Liver (tissue), 9 donors: ENCODE data around the gene POU2F3. TPM values are rescaled to one million over a fixed set of nuclear protein-coding genes. Genes with fewer than 3 reads are reported as not detected.

ENCODE experiments used
- DNase-seq: peaks from one replicate; pipeline ENCODE4 v3.0.0-alpha.2; 2017; ENCODE audit warnings: low spot score
- H3K27ac ChIP-seq, 2 donors: one replicate each; pipeline ENCODE4 v1.7.0; 2013; ENCODE audit warnings: inconsistent platforms in 2 of 2, low read length in 2 of 2, control low read depth in 1 of 2, low read depth in 1 of 2, mild to moderate bottlenecking in 1 of 2
- H3K27me3 ChIP-seq, 4 donors: one replicate each; pipeline versions ENCODE4 v1.6.1 to v1.7.0; 2013; ENCODE audit warnings: low read length in 3 of 4, inconsistent platforms in 1 of 4, mild to moderate bottlenecking in 1 of 4, moderate library complexity in 1 of 4; ENCODE audit not compliant: control insufficient read depth in 4 of 4, insufficient read depth in 4 of 4
- H3K36me3 ChIP-seq, 4 donors: one replicate each; pipeline versions ENCODE4 v1.6.1 to v1.7.0; 2013; ENCODE audit warnings: low read length in 3 of 4, mild to moderate bottlenecking in 3 of 4, low read depth in 1 of 4, moderate library complexity in 1 of 4; ENCODE audit not compliant: control insufficient read depth in 4 of 4, insufficient read depth in 3 of 4
- H3K4me1 ChIP-seq, 4 donors: one replicate each; pipeline versions ENCODE4 v1.6.1 to v1.7.0; 2013; ENCODE audit warnings: low read length in 3 of 4, mild to moderate bottlenecking in 3 of 4, moderate library complexity in 1 of 4; ENCODE audit not compliant: control insufficient read depth in 4 of 4, insufficient read depth in 4 of 4
- H3K4me3 ChIP-seq, 3 donors: one replicate each; pipeline versions ENCODE4 v1.6.1 to v1.7.0; 2013; ENCODE audit warnings: low read length in 3 of 3, control low read depth in 1 of 3, low read depth in 1 of 3, mild to moderate bottlenecking in 1 of 3
- H3K9ac ChIP-seq, 2 donors: one replicate each; pipeline ENCODE4 v1.7.0; 2013; ENCODE audit warnings: low read length in 2 of 2, mild to moderate bottlenecking in 2 of 2, moderate library complexity in 2 of 2, control low read depth in 1 of 2, low read depth in 1 of 2
- H3K9me3 ChIP-seq, 4 donors: one replicate each; pipeline versions ENCODE4 v1.6.1 to v1.7.0; 2013; ENCODE audit warnings: low read length in 3 of 4; ENCODE audit not compliant: control insufficient read depth in 4 of 4
- EGR1 ChIP-seq, 2 donors: IDR thresholded peaks; 2 replicates each; pipeline ENCODE4 v1.6.1; 2016 to 2018; ENCODE audit warnings: antibody characterized with exemption in 2 of 2, low read depth in 2 of 2
- FOXA1 ChIP-seq: IDR thresholded peaks from 2 replicates; pipeline ENCODE4 v1.6.1; 2016; ENCODE audit warnings: antibody characterized with exemption
- FOXA2 ChIP-seq: IDR thresholded peaks from 2 replicates; pipeline ENCODE4 v1.6.1; 2016; ENCODE audit warnings: antibody characterized with exemption
- GABPA ChIP-seq, 2 donors: IDR thresholded peaks in 1 of 2; conservative IDR thresholded peaks in 1 of 2; 2 replicates each; pipeline ENCODE4 v1.6.1; 2016; ENCODE audit warnings: antibody characterized with exemption in 2 of 2, mild to moderate bottlenecking in 1 of 2, moderate library complexity in 1 of 2
- HNF4A ChIP-seq, 2 donors: conservative IDR thresholded peaks; 2 replicates each; pipeline ENCODE4 v1.6.1; 2016; ENCODE audit warnings: antibody characterized with exemption in 2 of 2, mild to moderate bottlenecking in 2 of 2
- HNF4G ChIP-seq: IDR thresholded peaks from 2 replicates; pipeline ENCODE4 v1.6.1; 2016; ENCODE audit warnings: antibody characterized with exemption
- JUND ChIP-seq, 2 donors: IDR thresholded peaks; 2 replicates each; pipeline ENCODE4 v1.6.1; 2016; ENCODE audit warnings: antibody characterized with exemption in 2 of 2
- NR2F2 ChIP-seq: IDR thresholded peaks from 2 replicates; pipeline ENCODE4 v1.6.1; 2016; ENCODE audit warnings: antibody characterized with exemption
- RAD21 ChIP-seq, 2 donors: IDR thresholded peaks; 2 replicates each; pipeline ENCODE4 v1.6.1; 2016; ENCODE audit warnings: antibody characterized with exemption in 2 of 2, mild to moderate bottlenecking in 2 of 2
- RXRA ChIP-seq, 2 donors: IDR thresholded peaks; 2 replicates each; pipeline ENCODE4 v1.6.1; 2017 to 2018; ENCODE audit warnings: antibody characterized with exemption in 2 of 2, mild to moderate bottlenecking in 1 of 2
- TAF1 ChIP-seq: conservative IDR thresholded peaks from 2 replicates; pipeline ENCODE4 v1.6.1; 2016; ENCODE audit warnings: antibody characterized with exemption, mild to moderate bottlenecking
- YY1 ChIP-seq: IDR thresholded peaks from 2 replicates; pipeline ENCODE4 v1.6.1; 2016; ENCODE audit warnings: antibody characterized with exemption, mild to moderate bottlenecking
- WGBS: extraction: QIAGEN DNeasy Blood & Tissue Kit; methylation state at CpG from one replicate; pipeline ENCODE4 v1.1.7; 2013; 5-methylcytosine and 5-hydroxymethylcytosine counted together
- polyA plus RNA-seq, 2 donors: library from polyadenylated mRNA; stranded (reverse) in 1 of 2; unstranded in 1 of 2; fragments of 200-250 nt in 1 of 2; fragments of >200 nt in 1 of 2; fragmentation: Nextera tagmentation in 1 of 2; extraction: Ambion mirVana in 1 of 2; gene quantifications; one replicate each; pipeline versions ENCODE4 v1.2.1 to v1.2.3, GENCODE V29; 2013 to 2015
- total RNA-seq, 2 donors: library from RNA; depleted of rRNA; stranded (reverse); fragments of >200 nt; gene quantifications; one replicate each; pipeline ENCODE4 v1.2.3, GENCODE V29; 2014
- TF ChIP-seq, protein P1 (sequence below): IDR thresholded peaks from 2 replicates; pipeline ENCODE4 v1.6.1; 2016; ENCODE audit warnings: antibody characterized with exemption
- TF ChIP-seq, protein P2 (sequence below): fragments of 150-350 bp; IDR thresholded peaks from 2 replicates; pipeline ENCODE4 v1.5.1; 2017; ENCODE audit warnings: improper control_type of control experiment, low read depth, low read length; ENCODE audit not compliant: missing input control
- TF ChIP-seq, protein P3 (sequence below): IDR thresholded peaks from 2 replicates; pipeline ENCODE4 v1.6.1; 2016; ENCODE audit warnings: antibody characterized with exemption
- TF ChIP-seq, protein P4 (sequence below): IDR thresholded peaks from 2 replicates; pipeline ENCODE4 v1.6.1; 2016; ENCODE audit warnings: antibody characterized with exemption, mild to moderate bottlenecking
- donor health status: healthy.
- donor health status: healthy.
- donor health status: healthy.
- donor health status: healthy.
- donor health status: healthy.

POU2F3 gene
- total and polyA plus RNA-seq, 4 donors = not detected

DNA sequence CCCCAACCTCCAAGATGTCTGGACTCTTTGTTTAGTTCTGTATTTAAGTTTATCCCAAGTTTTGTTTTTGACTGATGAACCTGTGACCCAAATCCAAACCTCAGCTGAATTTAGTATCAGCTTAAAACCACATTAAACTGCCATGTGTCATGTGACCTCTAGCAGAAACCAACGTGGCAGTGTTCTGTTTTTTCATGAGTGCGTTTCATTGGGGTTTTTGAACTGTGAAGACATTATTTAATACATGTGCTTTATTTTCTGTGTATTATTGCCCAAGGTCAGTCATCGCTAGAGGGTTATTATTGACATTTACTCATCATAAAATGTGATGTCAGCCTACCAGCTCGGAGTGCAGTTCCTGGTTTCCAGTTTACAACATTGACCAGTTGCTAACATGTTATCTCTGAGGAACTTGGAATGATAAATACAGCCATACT, 86.9 kb downstream of the POU2F3 start (continued):
- TF ChIP-seq RAD21 (IDR thresholded peaks at IDR 0.05) = no peak
- TF ChIP-seq, protein P1, sequence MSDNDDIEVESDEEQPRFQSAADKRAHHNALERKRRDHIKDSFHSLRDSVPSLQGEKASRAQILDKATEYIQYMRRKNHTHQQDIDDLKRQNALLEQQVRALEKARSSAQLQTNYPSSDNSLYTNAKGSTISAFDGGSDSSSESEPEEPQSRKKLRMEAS = no peak
- no peak for TF ChIP-seq JUND (IDR thresholded peaks at IDR 0.05)
- no peak for TF ChIP-seq YY1

DNA sequence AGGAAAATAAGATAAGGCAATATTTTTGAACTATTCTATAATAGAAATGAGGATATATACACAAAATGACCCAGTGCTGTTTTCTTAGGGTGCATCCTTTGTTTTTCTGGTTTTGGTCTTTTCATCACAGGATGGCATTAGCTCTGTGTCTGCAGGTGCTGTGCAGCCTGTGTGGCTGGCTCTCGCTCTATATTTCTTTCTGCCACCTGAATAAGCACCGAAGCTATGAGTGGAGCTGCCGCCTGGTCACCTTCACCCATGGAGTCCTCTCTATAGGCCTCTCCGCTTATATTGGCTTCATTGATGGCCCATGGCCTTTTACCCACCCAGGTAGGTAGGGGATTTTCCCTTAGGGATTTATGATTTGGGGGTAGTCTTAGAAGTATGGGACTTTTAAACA, 87.4 kb downstream of the POU2F3 start:
- peaks cover 0 to 13% (median 10%) of the 10 kb centered on the region in 4 donors for H3K4me1 ChIP-seq
- H3K36me3 ChIP-seq = no peaks in the 10 kb centered on the region
- H3K4me3 ChIP-seq = no peak overlapping the region
- 90% methylated on average over 4 of the region's 4 CpGs for WGBS
- H3K27me3 ChIP-seq = peaks cover 0 to 3% (median 1%) of the 10 kb centered on the region in 4 donors
- DNase-seq = no peak
- H3K27ac ChIP-seq = no peak overlapping the region
- H3K9me3 ChIP-seq = no peaks in the 10 kb centered on the region
- H3K9ac ChIP-seq = no peak overlapping the region
- TF ChIP-seq, protein P2, sequence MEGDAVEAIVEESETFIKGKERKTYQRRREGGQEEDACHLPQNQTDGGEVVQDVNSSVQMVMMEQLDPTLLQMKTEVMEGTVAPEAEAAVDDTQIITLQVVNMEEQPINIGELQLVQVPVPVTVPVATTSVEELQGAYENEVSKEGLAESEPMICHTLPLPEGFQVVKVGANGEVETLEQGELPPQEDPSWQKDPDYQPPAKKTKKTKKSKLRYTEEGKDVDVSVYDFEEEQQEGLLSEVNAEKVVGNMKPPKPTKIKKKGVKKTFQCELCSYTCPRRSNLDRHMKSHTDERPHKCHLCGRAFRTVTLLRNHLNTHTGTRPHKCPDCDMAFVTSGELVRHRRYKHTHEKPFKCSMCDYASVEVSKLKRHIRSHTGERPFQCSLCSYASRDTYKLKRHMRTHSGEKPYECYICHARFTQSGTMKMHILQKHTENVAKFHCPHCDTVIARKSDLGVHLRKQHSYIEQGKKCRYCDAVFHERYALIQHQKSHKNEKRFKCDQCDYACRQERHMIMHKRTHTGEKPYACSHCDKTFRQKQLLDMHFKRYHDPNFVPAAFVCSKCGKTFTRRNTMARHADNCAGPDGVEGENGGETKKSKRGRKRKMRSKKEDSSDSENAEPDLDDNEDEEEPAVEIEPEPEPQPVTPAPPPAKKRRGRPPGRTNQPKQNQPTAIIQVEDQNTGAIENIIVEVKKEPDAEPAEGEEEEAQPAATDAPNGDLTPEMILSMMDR = no peak
- TF ChIP-seq TAF1 = no peak
- TF ChIP-seq NR2F2 = no peak
- TF ChIP-seq, protein P3, sequence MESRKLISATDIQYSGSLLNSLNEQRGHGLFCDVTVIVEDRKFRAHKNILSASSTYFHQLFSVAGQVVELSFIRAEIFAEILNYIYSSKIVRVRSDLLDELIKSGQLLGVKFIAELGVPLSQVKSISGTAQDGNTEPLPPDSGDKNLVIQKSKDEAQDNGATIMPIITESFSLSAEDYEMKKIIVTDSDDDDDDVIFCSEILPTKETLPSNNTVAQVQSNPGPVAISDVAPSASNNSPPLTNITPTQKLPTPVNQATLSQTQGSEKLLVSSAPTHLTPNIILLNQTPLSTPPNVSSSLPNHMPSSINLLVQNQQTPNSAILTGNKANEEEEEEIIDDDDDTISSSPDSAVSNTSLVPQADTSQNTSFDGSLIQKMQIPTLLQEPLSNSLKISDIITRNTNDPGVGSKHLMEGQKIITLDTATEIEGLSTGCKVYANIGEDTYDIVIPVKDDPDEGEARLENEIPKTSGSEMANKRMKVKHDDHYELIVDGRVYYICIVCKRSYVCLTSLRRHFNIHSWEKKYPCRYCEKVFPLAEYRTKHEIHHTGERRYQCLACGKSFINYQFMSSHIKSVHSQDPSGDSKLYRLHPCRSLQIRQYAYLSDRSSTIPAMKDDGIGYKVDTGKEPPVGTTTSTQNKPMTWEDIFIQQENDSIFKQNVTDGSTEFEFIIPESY = no peak
- no peak for TF ChIP-seq EGR1 (IDR thresholded peaks at IDR 0.05; ENCODE audit: low read depth in 2 of 2)
- no peak for TF ChIP-seq HNF4G
- TF ChIP-seq HNF4A (conservative IDR thresholded peaks at IDR 0.05) = no peak
- TF ChIP-seq, protein P1 = no peak
- TF ChIP-seq RXRA (IDR thresholded peaks at IDR 0.05) = no peak
- TF ChIP-seq RAD21 (IDR thresholded peaks at IDR 0.05) = no peak
- no peak for TF ChIP-seq FOXA1
- TF ChIP-seq FOXA2 = no peak
- TF ChIP-seq GABPA (IDR thresholded peaks at IDR 0.05 in 1 of 2, conservative IDR thresholded peaks at IDR 0.05 in 1 of 2) = no peak
- TF ChIP-seq JUND (IDR thresholded peaks at IDR 0.05) = no peak
- TF ChIP-seq, protein P4, sequence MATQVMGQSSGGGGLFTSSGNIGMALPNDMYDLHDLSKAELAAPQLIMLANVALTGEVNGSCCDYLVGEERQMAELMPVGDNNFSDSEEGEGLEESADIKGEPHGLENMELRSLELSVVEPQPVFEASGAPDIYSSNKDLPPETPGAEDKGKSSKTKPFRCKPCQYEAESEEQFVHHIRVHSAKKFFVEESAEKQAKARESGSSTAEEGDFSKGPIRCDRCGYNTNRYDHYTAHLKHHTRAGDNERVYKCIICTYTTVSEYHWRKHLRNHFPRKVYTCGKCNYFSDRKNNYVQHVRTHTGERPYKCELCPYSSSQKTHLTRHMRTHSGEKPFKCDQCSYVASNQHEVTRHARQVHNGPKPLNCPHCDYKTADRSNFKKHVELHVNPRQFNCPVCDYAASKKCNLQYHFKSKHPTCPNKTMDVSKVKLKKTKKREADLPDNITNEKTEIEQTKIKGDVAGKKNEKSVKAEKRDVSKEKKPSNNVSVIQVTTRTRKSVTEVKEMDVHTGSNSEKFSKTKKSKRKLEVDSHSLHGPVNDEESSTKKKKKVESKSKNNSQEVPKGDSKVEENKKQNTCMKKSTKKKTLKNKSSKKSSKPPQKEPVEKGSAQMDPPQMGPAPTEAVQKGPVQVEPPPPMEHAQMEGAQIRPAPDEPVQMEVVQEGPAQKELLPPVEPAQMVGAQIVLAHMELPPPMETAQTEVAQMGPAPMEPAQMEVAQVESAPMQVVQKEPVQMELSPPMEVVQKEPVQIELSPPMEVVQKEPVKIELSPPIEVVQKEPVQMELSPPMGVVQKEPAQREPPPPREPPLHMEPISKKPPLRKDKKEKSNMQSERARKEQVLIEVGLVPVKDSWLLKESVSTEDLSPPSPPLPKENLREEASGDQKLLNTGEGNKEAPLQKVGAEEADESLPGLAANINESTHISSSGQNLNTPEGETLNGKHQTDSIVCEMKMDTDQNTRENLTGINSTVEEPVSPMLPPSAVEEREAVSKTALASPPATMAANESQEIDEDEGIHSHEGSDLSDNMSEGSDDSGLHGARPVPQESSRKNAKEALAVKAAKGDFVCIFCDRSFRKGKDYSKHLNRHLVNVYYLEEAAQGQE = no peak
